ENCODE data around the gene SLC8A1. TPM values are rescaled to one million over a fixed set of nuclear protein-coding genes. Genes with fewer than 3 reads are reported as not detected.

Gene SLC8A1
- total RNA-seq, 1 donor from 2014 or later, result 53.8 TPM

DNA sequence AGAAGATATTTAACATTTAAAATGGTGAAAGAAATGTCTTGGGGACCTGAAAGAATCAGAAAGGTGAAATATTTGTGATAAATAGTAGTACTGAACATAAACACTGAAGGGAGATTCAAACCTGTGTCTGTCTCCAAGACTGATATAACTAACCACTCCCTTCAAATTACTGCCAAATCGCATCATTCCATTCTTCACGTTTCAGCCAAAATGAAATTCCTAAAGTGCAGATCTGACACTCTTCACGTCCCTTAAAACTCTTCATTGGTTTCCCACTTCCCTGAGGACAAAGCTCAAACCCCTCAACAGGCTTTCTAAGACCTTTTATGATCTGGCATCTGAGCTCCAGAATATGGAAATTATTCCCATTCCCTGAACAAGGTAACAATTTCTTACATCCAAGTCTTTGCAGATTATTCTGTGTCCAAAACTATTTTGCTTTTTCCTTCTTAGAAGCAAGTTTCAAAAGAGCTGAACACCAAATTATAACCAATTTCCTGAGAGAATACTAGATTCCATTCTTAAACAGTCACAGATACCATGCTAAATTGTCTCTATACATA lies 18.9 kb downstream of the SLC8A1 start:
- ATAC-seq (no peak), DNase-seq (no peak)
- Histone ChIP-seq H3K9me3 (no peaks in the 10 kb centered on the region), H3K27ac (no peak overlapping the region), H3K36me3 (no peaks in the 10 kb centered on the region), H3K27me3 (no peaks in the 10 kb centered on the region), H3K4me1 (peaks cover 10% of the 10 kb centered on the region), H3K4me3 (no peak overlapping the region)
- intact Hi-C loops (cut with DNase I), result no loop called here
- TF ChIP-seq, protein P1, sequence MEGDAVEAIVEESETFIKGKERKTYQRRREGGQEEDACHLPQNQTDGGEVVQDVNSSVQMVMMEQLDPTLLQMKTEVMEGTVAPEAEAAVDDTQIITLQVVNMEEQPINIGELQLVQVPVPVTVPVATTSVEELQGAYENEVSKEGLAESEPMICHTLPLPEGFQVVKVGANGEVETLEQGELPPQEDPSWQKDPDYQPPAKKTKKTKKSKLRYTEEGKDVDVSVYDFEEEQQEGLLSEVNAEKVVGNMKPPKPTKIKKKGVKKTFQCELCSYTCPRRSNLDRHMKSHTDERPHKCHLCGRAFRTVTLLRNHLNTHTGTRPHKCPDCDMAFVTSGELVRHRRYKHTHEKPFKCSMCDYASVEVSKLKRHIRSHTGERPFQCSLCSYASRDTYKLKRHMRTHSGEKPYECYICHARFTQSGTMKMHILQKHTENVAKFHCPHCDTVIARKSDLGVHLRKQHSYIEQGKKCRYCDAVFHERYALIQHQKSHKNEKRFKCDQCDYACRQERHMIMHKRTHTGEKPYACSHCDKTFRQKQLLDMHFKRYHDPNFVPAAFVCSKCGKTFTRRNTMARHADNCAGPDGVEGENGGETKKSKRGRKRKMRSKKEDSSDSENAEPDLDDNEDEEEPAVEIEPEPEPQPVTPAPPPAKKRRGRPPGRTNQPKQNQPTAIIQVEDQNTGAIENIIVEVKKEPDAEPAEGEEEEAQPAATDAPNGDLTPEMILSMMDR (IDR thresholded peaks at IDR 0.05), result no peak

- Histone ChIP-seq H3K27me3 (no peaks in the 10 kb centered on the region), H3K27ac (no peak overlapping the region), H3K36me3 (no peaks in the 10 kb centered on the region), H3K4me3 (no peak overlapping the region), H3K9me3 (no peaks in the 10 kb centered on the region), H3K4me1 (peaks cover 10% of the 10 kb centered on the region)
- TF ChIP-seq, protein P1 (IDR thresholded peaks at IDR 0.05), result no peak
- ATAC-seq (peak; percentile 87), DNase-seq (no peak)
- intact Hi-C loops (cut with DNase I), result no loop called here
Observed at GRCh38 chr2:40431600-40431955, 20.3 kb downstream of the SLC8A1 start.

DNA sequence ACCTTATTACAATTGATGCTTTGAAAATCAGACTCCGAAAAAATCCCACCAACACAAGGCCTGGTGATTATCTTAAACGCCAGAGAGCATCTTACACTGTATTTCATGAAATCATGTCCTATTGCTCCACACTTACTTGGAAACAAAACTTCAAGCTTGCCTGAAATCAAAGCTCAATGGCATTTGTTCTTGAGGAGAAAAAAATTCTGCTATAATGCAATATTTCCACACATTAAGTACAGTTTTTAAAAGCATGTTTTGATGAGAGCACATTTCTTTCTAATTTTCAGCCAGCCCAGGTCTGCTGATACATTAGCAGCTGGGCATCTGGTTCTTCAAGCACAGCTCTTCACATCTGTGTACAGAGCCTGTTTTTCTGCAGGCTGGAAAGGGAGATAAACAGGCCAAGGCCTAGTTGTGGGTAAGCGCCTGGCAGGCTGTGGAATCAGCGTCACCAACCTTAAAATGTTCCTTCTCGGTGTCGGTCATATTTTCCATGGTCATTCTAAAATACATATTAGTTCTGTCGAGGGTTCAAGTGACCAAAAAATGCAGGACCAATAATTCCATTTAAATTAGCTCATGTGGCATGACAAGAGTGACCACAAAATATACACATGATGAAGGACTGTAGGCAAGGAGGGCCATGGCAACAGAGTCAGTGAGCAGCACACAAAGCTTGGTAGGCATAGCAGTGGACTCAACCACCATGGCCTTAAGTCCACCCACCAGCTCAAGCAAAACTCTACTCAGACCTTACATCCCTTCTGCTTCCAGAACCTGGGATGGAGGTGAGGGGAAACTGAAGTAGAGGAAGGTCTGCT lies 20.9 kb downstream of the SLC8A1 start:
- intact Hi-C loops (cut with DNase I), result no loop called here
- ATAC-seq (no peak), DNase-seq (no peak)
- Histone ChIP-seq H3K4me1 (peaks cover 10% of the 10 kb centered on the region), H3K27ac (no peak overlapping the region), H3K27me3 (no peaks in the 10 kb centered on the region), H3K4me3 (no peak overlapping the region), H3K36me3 (no peaks in the 10 kb centered on the region), H3K9me3 (no peaks in the 10 kb centered on the region)
- TF ChIP-seq, protein P1 (IDR thresholded peaks at IDR 0.05), result no peak

DNA sequence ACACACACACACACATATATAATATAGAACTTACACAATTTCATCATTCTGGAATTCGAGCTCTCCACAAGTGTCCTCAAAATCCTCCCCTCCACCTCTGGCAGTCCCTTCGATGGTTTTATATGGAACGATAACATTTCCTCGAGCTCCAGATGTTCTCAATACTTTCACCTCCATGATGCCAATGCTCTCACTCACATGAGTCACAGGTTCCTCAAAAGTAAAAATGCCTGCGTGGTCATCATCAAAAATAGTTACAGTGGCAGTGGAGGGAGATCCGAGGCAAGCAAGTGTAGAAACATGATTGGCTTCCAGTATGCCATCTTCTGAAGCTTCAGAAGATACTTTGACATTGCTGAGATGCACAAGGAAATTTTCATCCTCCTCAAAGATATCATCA lies 23.5 kb downstream of the SLC8A1 start:
- no peaks in the 10 kb centered on the region for H3K9me3 ChIP-seq
- H3K4me3 ChIP-seq, result no peak overlapping the region
- intact Hi-C loops (cut with DNase I), result no loop called here
- H3K27me3 ChIP-seq, result no peaks in the 10 kb centered on the region
- no peak overlapping the region for H3K27ac ChIP-seq
- TF ChIP-seq, protein P1 (IDR thresholded peaks at IDR 0.05), result no peak
- DNase-seq (no peak), ATAC-seq (no peak)
- H3K4me1 ChIP-seq, result no peaks in the 10 kb centered on the region
- H3K36me3 ChIP-seq, result no peaks in the 10 kb centered on the region

DNA sequence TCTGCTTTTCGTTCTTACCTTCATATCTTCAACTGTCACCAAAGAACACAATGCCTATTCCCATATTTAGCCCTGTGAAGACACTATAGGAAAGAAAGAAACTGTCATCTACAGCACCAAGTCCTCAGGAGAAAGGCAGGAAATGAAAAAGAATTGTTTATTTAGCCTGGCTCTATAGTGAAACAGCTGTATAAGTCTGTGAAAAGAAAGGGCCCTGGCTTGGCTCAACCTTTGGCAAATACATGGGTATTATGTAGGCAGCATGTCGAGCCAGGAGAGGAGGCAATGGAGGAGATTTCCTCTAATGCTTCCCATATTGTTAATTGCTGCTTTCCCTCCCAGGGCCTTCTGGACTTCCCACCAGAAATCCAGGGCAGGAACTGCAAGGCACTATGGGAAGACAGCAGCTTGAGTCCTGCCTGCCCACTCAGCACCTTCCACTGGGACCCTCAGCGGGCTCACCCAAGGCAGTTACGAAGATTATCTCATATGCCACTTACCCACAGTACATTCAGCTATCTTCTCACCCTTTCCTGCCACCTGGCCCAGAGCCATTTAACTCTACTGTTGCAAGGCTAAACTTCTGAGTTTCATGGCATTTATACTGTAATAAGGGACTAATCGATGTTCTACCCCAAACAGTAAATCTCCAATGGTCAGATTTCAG lies 30.1 kb downstream of the SLC8A1 start:
- intact Hi-C loops (cut with DNase I), result no loop called here
- TF ChIP-seq, protein P1 (IDR thresholded peaks at IDR 0.05), result no peak
- H3K27ac ChIP-seq, result no peak overlapping the region
- ATAC-seq (no peak), DNase-seq (no peak)
- no peak overlapping the region for H3K4me3 ChIP-seq
- no peaks in the 10 kb centered on the region for H3K36me3 ChIP-seq
- H3K4me1 ChIP-seq, result no peaks in the 10 kb centered on the region
- H3K27me3 ChIP-seq, result no peaks in the 10 kb centered on the region
- H3K9me3 ChIP-seq, result no peaks in the 10 kb centered on the region
